ENCODE data around the gene PSMD10.

GRCh38 chrX:108081110-108081509, 10.2 kb downstream of the PSMD10 start:
- TF ChIP-seq, protein P1, sequence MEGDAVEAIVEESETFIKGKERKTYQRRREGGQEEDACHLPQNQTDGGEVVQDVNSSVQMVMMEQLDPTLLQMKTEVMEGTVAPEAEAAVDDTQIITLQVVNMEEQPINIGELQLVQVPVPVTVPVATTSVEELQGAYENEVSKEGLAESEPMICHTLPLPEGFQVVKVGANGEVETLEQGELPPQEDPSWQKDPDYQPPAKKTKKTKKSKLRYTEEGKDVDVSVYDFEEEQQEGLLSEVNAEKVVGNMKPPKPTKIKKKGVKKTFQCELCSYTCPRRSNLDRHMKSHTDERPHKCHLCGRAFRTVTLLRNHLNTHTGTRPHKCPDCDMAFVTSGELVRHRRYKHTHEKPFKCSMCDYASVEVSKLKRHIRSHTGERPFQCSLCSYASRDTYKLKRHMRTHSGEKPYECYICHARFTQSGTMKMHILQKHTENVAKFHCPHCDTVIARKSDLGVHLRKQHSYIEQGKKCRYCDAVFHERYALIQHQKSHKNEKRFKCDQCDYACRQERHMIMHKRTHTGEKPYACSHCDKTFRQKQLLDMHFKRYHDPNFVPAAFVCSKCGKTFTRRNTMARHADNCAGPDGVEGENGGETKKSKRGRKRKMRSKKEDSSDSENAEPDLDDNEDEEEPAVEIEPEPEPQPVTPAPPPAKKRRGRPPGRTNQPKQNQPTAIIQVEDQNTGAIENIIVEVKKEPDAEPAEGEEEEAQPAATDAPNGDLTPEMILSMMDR (IDR thresholded peaks at IDR 0.05) = no peak
- no peak for TF ChIP-seq CHD2 (IDR thresholded peaks at IDR 0.05; ENCODE audit: low read length, partially characterized antibody)

Measured in A549 (cell line).